Mammary epithelial cell (primary cell): Measurements from ENCODE around the gene FAM180A.

Experiments
- CTCF ChIP-seq, 2 donors: IDR thresholded peaks in 1 of 2; conservative IDR thresholded peaks in 1 of 2; 2 replicates each; pipeline ENCODE4 v1.5.1; 2011 to 2012; ENCODE audit warnings: inconsistent platforms in 2 of 2, low read length in 2 of 2, mild to moderate bottlenecking in 2 of 2, control low read depth in 1 of 2, low read depth in 1 of 2; ENCODE audit not compliant: insufficient read depth in 1 of 2; ENCODE audit errors: extremely low read depth in 1 of 2
- EZH2 ChIP-seq: IDR thresholded peaks from 2 replicates; pipeline ENCODE4 v1.6.1; 2012; ENCODE audit warnings: low read length, inconsistent platforms, borderline replicate concordance

GRCh38 chr7:135741905-135742304, 6.7 kb downstream of the FAM180A start:
- TF ChIP-seq CTCF (conservative IDR thresholded peaks at IDR 0.05 in 1 of 2, IDR thresholded peaks at IDR 0.05 in 1 of 2; ENCODE audit: extremely low read depth in 1 of 2, insufficient read depth in 1 of 2, low read depth in 1 of 2, low read length in 2 of 2) (no peak), EZH2 (no peak)
